HCT116 (cell line): ENCODE results near the gene TMEM150A. TPM values are rescaled to one million over a fixed set of nuclear protein-coding genes. Genes with fewer than 3 reads are reported as not detected.

Experiments
- ATAC-seq: fragments of 200-7000 bp; cut with Tn5 transposase; 2 replicates; pipeline ENCODE4 v1.9.1; 2020; ENCODE audit warnings: mild to moderate bottlenecking, moderate library complexity
- BruUV-seq: library from RNA; stranded (reverse); fragments of 400-500 nt; replicated peaks from 2 replicates; lab custom pipeline; 2021; lab: Mats Ljungman, UMichigan
- CTCF ChIA-PET: fragments of 300-600 bp; sonication (Branson Sonifier 250); formaldehyde crosslinking; loops from one replicate; lab custom pipeline; 2021; ENCODE audit warnings: antibody characterized with exemption; lab: Charles Lee
- POLR2A ChIA-PET: fragments of 300-600, 350-600 bp; sonication (Branson Sonifier 250); formaldehyde crosslinking; loops from one replicate; lab custom pipeline; 2021; ENCODE audit warnings: antibody characterized with exemption; lab: Charles Lee
- RAD21 ChIA-PET, 2 experiments: fragments of 300-600 bp; sonication (Branson Sonifier 250); formaldehyde crosslinking; loops; one replicate each; lab custom pipeline; 2023; ENCODE audit warnings: low total read pairs in 2 of 2; ENCODE audit not compliant: uncharacterized antibody in 2 of 2, unreplicated experiment in 2 of 2, low non-redundant PET in 1 of 2; lab: Charles Lee
- DNase-seq: peaks from one replicate; pipeline ENCODE4 v3.0.0-alpha.2; 2010; ENCODE audit warnings: low read depth, low spot score
- H2AFZ ChIP-seq: fragments of 200-600 bp; shearing (Covaris generic), sonication (generic); 2 replicates; pipeline ENCODE4 v1.6.1; 2017; ENCODE audit warnings: low read depth, mixed run types, mixed read lengths, antibody characterized with exemption, low read length; ENCODE audit not compliant: poor library complexity, severe bottlenecking
- H3K27ac ChIP-seq: 2 replicates; pipeline ENCODE4 v1.5.1; 2012; ENCODE audit warnings: low read depth, low read length
- H3K27me3 ChIP-seq: fragments of 200-600 bp; sonication (generic); 2 replicates; pipeline ENCODE4 v1.6.1; 2016; ENCODE audit warnings: mixed run types, low read length, mixed read lengths; ENCODE audit not compliant: insufficient read depth
- H3K36me3 ChIP-seq, 2 experiments: fragments of 200-500 bp in 1 of 2; fragments of 200-600 bp in 1 of 2; sonication (Bioruptor generic) in 1 of 2; sonication (generic) in 1 of 2; 2 replicates each; pipeline versions ENCODE4 v1.5.1 to v1.6.1; 2014 to 2016; ENCODE audit warnings: low read length in 2 of 2, inconsistent platforms in 1 of 2, mixed read lengths in 1 of 2, mixed run types in 1 of 2; ENCODE audit not compliant: insufficient read depth in 2 of 2, control insufficient read depth in 1 of 2
- H3K4me1 ChIP-seq, 2 experiments: fragments of 200-600 bp in 1 of 2; sonication (generic) in 1 of 2; 2 replicates each; pipeline versions ENCODE4 v1.5.1 to v1.6.1; 2012 to 2017; ENCODE audit warnings: low read length in 2 of 2, inconsistent platforms in 1 of 2, mild to moderate bottlenecking in 1 of 2, mixed read lengths in 1 of 2, mixed run types in 1 of 2, moderate library complexity in 1 of 2; ENCODE audit not compliant: insufficient read depth in 2 of 2, control insufficient read depth in 1 of 2
- H3K4me2 ChIP-seq: fragments of 200-600 bp; sonication (generic); 2 replicates; pipeline ENCODE4 v1.6.1; 2017; ENCODE audit warnings: mixed run types, low read length, mixed read lengths
- H3K4me3 ChIP-seq, 2 experiments: fragments of 200-600 bp in 1 of 2; sonication (generic) in 1 of 2; replicated peaks in 1 of 2; 2 replicates each; pipeline ENCODE4 v1.5.1; 2011 to 2016; ENCODE audit warnings: low read length in 2 of 2, control low read depth in 1 of 2, low read depth in 1 of 2, mild to moderate bottlenecking in 1 of 2, mixed read lengths in 1 of 2, mixed run types in 1 of 2
- H3K79me2 ChIP-seq: fragments of 200-600 bp; sonication (generic); 2 replicates; pipeline ENCODE4 v1.6.1; 2017; ENCODE audit warnings: mild to moderate bottlenecking, mixed run types, low read length, moderate library complexity, mixed read lengths; ENCODE audit not compliant: insufficient read depth
- H3K9ac ChIP-seq: fragments of 200-600 bp; sonication (generic); 2 replicates; pipeline ENCODE4 v1.6.1; 2016; ENCODE audit warnings: low read length, mixed read lengths
- H3K9me2 ChIP-seq: fragments of 200-600 bp; sonication (generic), shearing (Covaris generic); 2 replicates; pipeline ENCODE4 v1.6.1; 2017; ENCODE audit warnings: mixed run types, mild to moderate bottlenecking, moderate library complexity; ENCODE audit not compliant: insufficient read depth
- H3K9me3 ChIP-seq, 2 experiments: fragments of 200-500 bp in 1 of 2; fragments of 200-600 bp in 1 of 2; sonication (Bioruptor generic) in 1 of 2; sonication (generic) in 1 of 2; 2 replicates each; pipeline ENCODE4 v1.6.1; 2014 to 2017; ENCODE audit warnings: low read length in 2 of 2, mixed read lengths in 2 of 2, inconsistent platforms in 1 of 2, low read depth in 1 of 2, mild to moderate bottlenecking in 1 of 2, mixed run types in 1 of 2, moderate library complexity in 1 of 2; ENCODE audit not compliant: control insufficient read depth in 1 of 2, insufficient read depth in 1 of 2
- H4K20me1 ChIP-seq: fragments of 200-600 bp; sonication (generic), shearing (Covaris generic); 2 replicates; pipeline ENCODE4 v1.6.1; 2017; ENCODE audit warnings: mixed run types, mild to moderate bottlenecking, moderate library complexity; ENCODE audit not compliant: insufficient read depth
- ATF3 ChIP-seq: IDR thresholded peaks from 2 replicates; pipeline ENCODE4 v1.6.1; 2012
- CBX3 ChIP-seq: IDR thresholded peaks from 2 replicates; pipeline ENCODE4 v1.6.1; 2012; ENCODE audit warnings: low read depth
- CEBPB ChIP-seq: IDR thresholded peaks from 2 replicates; pipeline ENCODE4 v1.6.1; 2012; ENCODE audit warnings: low read depth
- CTCF ChIP-seq, 3 experiments: fragments of 200-600 bp in 1 of 3; sonication (generic) in 1 of 3; IDR thresholded peaks in 2 of 3; conservative IDR thresholded peaks in 1 of 3; 2 replicates each; pipeline ENCODE4 v1.5.1; 2012 to 2017; ENCODE audit warnings: low read depth in 2 of 3, low read length in 2 of 3, antibody characterized with exemption in 1 of 3, borderline replicate concordance in 1 of 3, control low read depth in 1 of 3, mild to moderate bottlenecking in 1 of 3, mixed read lengths in 1 of 3, mixed run types in 1 of 3, moderate library complexity in 1 of 3; ENCODE audit not compliant: insufficient read depth in 1 of 3
- EGR1 ChIP-seq: IDR thresholded peaks from 2 replicates; pipeline ENCODE4 v1.6.1; 2012; ENCODE audit warnings: low read depth
- ELF1 ChIP-seq: IDR thresholded peaks from 2 replicates; pipeline ENCODE4 v1.6.1; 2012; ENCODE audit warnings: low read depth, borderline replicate concordance
- EZH2 ChIP-seq: fragments of 200-600 bp; sonication (generic); IDR thresholded peaks from 2 replicates; pipeline ENCODE4 v1.6.1; 2017; ENCODE audit warnings: antibody characterized with exemption, mixed run types
- EZH2phosphoT487 ChIP-seq: fragments of 200-600 bp; IDR thresholded peaks from 2 replicates; pipeline ENCODE4 v1.6.1; 2018; ENCODE audit warnings: antibody characterized with exemption, borderline replicate concordance
- JUND ChIP-seq: IDR thresholded peaks from 2 replicates; pipeline ENCODE4 v1.6.1; 2012
- MAX ChIP-seq: IDR thresholded peaks from 2 replicates; pipeline ENCODE4 v1.6.1; 2012
- POLR2AphosphoS5 ChIP-seq: IDR thresholded peaks from 2 replicates; pipeline ENCODE4 v1.6.1; 2011; ENCODE audit warnings: mild to moderate bottlenecking, low read depth, low read length, moderate library complexity
- REST ChIP-seq: IDR thresholded peaks from 2 replicates; pipeline ENCODE4 v1.6.1; 2012; ENCODE audit warnings: low read depth
- SIN3A ChIP-seq: IDR thresholded peaks from 2 replicates; pipeline ENCODE4 v1.6.1; 2012; ENCODE audit warnings: low read depth
- SP1 ChIP-seq: IDR thresholded peaks from 2 replicates; pipeline ENCODE4 v1.6.1; 2012; ENCODE audit warnings: low read depth
- SRF ChIP-seq: IDR thresholded peaks from 2 replicates; pipeline ENCODE4 v1.6.1; 2012; ENCODE audit warnings: low read depth
- TCF7L2 ChIP-seq: IDR thresholded peaks from 2 replicates; pipeline ENCODE4 v1.7.0; 2011; ENCODE audit warnings: borderline replicate concordance, inconsistent platforms; ENCODE audit not compliant: insufficient read depth, insufficient read length; ENCODE audit errors: extremely low read depth
- YY1 ChIP-seq: IDR thresholded peaks from 2 replicates; pipeline ENCODE4 v1.6.1; 2011; ENCODE audit warnings: low read length, low read depth, moderate library complexity, mild to moderate bottlenecking; ENCODE audit not compliant: insufficient replicate concordance; ENCODE audit errors: extremely low read depth
- ZBTB33 ChIP-seq: IDR thresholded peaks from 2 replicates; pipeline ENCODE4 v1.6.1; 2011; ENCODE audit warnings: mild to moderate bottlenecking, low read length, moderate library complexity; ENCODE audit not compliant: insufficient replicate concordance; ENCODE audit errors: extremely low read depth
- ZFX ChIP-seq: fragments of 450-650 bp; IDR thresholded peaks from 2 replicates; pipeline ENCODE4 v1.6.1; 2017
- ZNF274 ChIP-seq: fragments of 200-500 bp; sonication (Bioruptor generic); IDR thresholded peaks from 2 replicates; pipeline ENCODE4 v1.6.1; 2014; ENCODE audit warnings: mild to moderate bottlenecking, low read depth, low read length, inconsistent platforms
- intact Hi-C: fragments of 100-400 bp; cut with micrococcal nuclease; formaldehyde crosslinking; loops from 2 replicates; pipeline ENCODE4 v1.10.0; 2022
- total RNA-seq: library from RNA; stranded (reverse); gene quantifications from one replicate; pipeline ENCODE4 v1.2.1, GENCODE V29; 2021; ENCODE audit not compliant: unreplicated experiment

Gene TMEM150A
- total RNA-seq, 1 experiment from 2014 or later = 9.9 TPM

- TF ChIP-seq CBX3 = no peak
- no peak for TF ChIP-seq ATF3
- no peak for TF ChIP-seq SIN3A
- TF ChIP-seq SP1 = no peak
- TF ChIP-seq REST = no peak
- TF ChIP-seq ELF1 = no peak
- no peak for TF ChIP-seq POLR2AphosphoS5
- no peak for TF ChIP-seq EZH2
- no peak for TF ChIP-seq CEBPB
- TF ChIP-seq CTCF (IDR thresholded peaks at IDR 0.05 in 2 of 3, conservative IDR thresholded peaks at IDR 0.05 in 1 of 3; ENCODE audit: borderline replicate concordance in 1 of 3, insufficient read depth in 1 of 3, low read depth in 2 of 3, low read length in 2 of 3) = no peak
- TF ChIP-seq YY1 = no peak
- no peak for TF ChIP-seq EZH2phosphoT487
- no peak for TF ChIP-seq EGR1
- no peak for TF ChIP-seq ZNF274
- no peak for TF ChIP-seq MAX
- no peak for TF ChIP-seq TCF7L2
- TF ChIP-seq ZBTB33 = no peak
- TF ChIP-seq JUND = no peak
- TF ChIP-seq ZFX = no peak
- TF ChIP-seq SRF = no peak
- no peak overlapping the region for H3K27ac ChIP-seq
- RAD21 ChIA-PET = no interaction called here
- CTCF ChIA-PET = no interaction called here
- no peaks in the 10 kb centered on the region for H4K20me1 ChIP-seq
- no peak overlapping the region for H3K4me3 ChIP-seq
- intact Hi-C loops = no loop called here
- no peaks in the 10 kb centered on the region for H3K9me3 ChIP-seq
- peaks cover 18% of the 10 kb centered on the region for H3K79me2 ChIP-seq
- TSS peak; percentile 44 for BruUV-seq
- no peak overlapping the region for H2AFZ ChIP-seq
- ATAC-seq (no peak), DNase-seq (no peak)
- no peaks in the 10 kb centered on the region for H3K9me2 ChIP-seq
- H3K27me3 ChIP-seq = no peaks in the 10 kb centered on the region
- peaks cover 4 to 5% of the 10 kb centered on the region in 2 experiments; a peak in 3 of 4 replicates for H3K36me3 ChIP-seq
- H3K9ac ChIP-seq = no peak overlapping the region
- POLR2A ChIA-PET = no interaction called here
- H3K4me1 ChIP-seq = peaks cover 14 to 30% of the 10 kb centered on the region in 2 experiments
- 0 out of 2 replicates have a peak overlapping the region, but pooled peaks have one; percentile 90 for H3K4me2 ChIP-seq
Measured at GRCh38 chr2:85597241-85597640, 5.3 kb downstream of the TMEM150A start.
